Keratinocyte (primary cell): Measurements from ENCODE around the gene STK35.

Source experiments
- EZH2 ChIP-seq: IDR thresholded peaks from one replicate; pipeline ENCODE4 v1.6.1; 2012; ENCODE audit warnings: inconsistent platforms, mild to moderate bottlenecking, low read length, moderate library complexity
- TF ChIP-seq, protein P1 (sequence below), 3 experiments: IDR thresholded peaks in 1 of 3; conservative IDR thresholded peaks in 1 of 3; optimal IDR thresholded peaks in 1 of 3; 2 replicates in 2 of 3; 3 replicates in 1 of 3; pipeline versions ENCODE3 to v1.5.1; 2011; ENCODE audit warnings: low read length in 3 of 3, mild to moderate bottlenecking in 3 of 3, moderate library complexity in 2 of 3, control low read depth in 1 of 3, inconsistent platforms in 1 of 3; ENCODE audit not compliant: insufficient read depth in 2 of 3; ENCODE audit errors: extremely low read depth in 1 of 3

DNA sequence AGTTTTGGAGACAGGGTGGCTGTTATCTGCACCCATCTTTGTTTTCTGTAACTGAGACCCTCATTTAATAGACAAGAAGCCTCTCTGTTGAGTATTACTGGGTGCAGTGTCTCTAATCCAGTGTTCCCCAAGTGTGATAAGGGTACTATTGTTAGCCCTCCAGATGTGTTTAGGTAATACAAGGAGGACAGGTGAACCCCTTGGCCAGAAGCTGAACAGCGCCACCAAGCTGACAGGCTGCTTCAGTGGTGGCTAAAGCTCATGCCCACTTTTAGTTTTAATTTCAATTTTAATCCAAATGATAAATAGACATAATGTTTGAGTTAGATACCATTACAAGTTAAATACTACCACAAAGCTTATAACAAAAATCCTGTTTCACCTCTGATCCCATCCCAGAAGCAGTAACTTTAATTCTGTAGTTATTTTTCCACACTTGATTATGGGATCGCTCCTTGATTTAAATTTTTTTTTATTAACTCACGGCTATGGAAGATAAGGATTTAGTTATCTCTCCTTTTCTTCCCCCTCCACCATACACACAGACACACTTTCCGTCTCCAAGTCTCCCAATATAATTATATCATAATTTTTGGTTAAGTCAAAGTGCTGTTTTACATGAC lies 8.4 kb upstream of the STK35 start:
- TF ChIP-seq, protein P1, sequence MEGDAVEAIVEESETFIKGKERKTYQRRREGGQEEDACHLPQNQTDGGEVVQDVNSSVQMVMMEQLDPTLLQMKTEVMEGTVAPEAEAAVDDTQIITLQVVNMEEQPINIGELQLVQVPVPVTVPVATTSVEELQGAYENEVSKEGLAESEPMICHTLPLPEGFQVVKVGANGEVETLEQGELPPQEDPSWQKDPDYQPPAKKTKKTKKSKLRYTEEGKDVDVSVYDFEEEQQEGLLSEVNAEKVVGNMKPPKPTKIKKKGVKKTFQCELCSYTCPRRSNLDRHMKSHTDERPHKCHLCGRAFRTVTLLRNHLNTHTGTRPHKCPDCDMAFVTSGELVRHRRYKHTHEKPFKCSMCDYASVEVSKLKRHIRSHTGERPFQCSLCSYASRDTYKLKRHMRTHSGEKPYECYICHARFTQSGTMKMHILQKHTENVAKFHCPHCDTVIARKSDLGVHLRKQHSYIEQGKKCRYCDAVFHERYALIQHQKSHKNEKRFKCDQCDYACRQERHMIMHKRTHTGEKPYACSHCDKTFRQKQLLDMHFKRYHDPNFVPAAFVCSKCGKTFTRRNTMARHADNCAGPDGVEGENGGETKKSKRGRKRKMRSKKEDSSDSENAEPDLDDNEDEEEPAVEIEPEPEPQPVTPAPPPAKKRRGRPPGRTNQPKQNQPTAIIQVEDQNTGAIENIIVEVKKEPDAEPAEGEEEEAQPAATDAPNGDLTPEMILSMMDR (optimal IDR thresholded peaks at IDR 0.05 in 1 of 3, IDR thresholded peaks at IDR 0.05 in 1 of 3, conservative IDR thresholded peaks at IDR 0.05 in 1 of 3; ENCODE audit: extremely low read depth in 1 of 3, insufficient read depth in 2 of 3, low read length in 3 of 3) = peak; percentile 83 to 89 (median 86)
- no peak for TF ChIP-seq EZH2
